NCI-H524 treated with DMSO at 0.1 percent for 48 hours (cell line): ENCODE measurements around the gene EEPD1.
A peak's percentile ranks its signal among the peaks of the same experiment; 100 is the strongest.

Source experiments
- DNase-seq: peaks from one replicate; lab custom pipeline; 2025; lab: John Stamatoyannopoulos, UW

Gene EEPD1

GRCh38 chr7:36280840-36281812 lies 128.1 kb downstream of the EEPD1 start:
- no peak for DNase-seq

DNA sequence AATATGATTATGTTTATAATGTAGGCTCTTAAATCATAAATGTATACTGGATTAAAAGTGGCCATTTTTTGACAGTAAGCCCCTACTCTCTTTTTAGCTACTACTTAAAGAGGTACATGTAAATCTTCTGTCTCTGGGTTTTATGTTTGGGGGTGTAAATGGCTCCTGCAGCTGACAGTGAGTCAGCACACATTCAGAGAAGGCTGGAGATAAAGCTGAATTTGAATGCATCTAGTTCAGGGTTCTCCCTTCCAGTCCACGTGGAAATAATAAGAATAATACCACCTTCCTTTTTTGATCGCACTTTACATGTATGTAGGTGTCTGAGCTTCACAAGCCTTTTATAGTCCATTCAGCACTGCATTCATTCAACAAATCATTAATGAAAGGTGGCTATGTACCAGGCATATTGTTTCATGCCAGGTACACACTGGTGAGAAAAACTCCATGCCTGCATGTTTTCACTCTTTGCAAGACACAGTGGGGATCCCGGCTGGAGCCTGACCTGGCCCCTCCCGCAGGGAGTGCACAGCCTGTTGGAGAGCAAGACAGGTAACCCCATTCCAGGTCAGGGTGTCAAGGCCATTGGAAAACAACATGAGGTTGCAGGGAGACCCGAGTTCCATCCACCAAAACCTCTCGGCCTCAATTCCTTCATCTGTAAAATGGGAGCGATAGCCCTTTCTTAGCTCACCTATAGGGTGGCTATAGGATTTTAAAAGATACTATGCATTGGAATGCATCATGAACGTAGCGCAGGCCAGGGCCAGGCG lies 129.1 kb downstream of the EEPD1 start:
- DNase-seq: no peak

DNA sequence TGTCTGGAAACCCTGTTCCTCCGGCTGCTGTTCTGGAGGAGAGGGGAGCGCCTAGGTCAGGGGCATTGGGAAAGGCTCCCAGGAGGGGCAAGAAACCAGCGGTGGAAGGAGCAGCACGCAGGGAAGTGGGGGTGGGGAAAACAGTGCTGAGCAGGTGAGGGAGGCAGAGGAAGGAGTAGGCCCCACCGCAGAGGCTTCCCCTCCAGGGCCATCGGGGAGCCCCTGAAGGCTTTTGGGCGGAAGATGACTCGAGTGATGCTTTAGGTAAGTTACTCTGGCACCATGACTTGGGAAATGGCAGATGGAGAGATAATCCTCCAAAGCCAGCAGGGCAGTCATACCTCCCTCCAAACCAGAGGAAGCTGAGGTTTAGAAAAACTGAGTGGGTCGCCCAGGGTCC lies 130.1 kb downstream of the EEPD1 start:
- no peak for DNase-seq

- DNase-seq: no peak
Measured at GRCh38 chr7:36283711-36284130, 130.7 kb downstream of the EEPD1 start.

- DNase-seq: no peak
Measured at GRCh38 chr7:36284456-36285090, 131.5 kb downstream of the EEPD1 start.

GRCh38 chr7:36285276-36285675 lies 132.2 kb downstream of the EEPD1 start:
- no peak for DNase-seq

- DNase-seq: no peak
Measured at GRCh38 chr7:36286226-36286625, 133.2 kb downstream of the EEPD1 start.

- no peak for DNase-seq
Measured at GRCh38 chr7:36286688-36287087, 133.6 kb downstream of the EEPD1 start.

- DNase-seq: peak; percentile 64
Measured at GRCh38 chr7:36287371-36288241, 134.6 kb downstream of the EEPD1 start.

DNA sequence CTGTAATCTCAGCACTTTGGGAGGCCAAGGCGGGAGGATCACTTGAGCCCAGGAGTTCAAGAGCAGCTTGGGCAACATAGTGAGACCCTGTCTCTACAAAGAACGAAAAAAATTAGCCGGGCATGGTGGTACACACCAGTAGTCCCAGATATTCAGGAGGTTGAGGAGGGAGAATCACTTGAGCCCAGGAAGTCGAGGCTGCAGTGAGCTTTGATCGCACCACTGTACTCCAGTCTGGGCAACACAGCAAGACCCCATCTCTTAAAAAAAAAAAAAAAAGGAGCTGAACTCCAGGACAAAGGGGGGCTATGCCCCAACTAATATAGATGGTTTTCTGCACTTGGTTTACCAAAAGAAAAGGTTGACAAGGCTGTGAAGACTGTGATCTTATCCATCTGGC lies 135.4 kb downstream of the EEPD1 start:
- DNase-seq: no peak

GRCh38 chr7:36289833-36290661 lies 137.0 kb downstream of the EEPD1 start:
- no peak for DNase-seq

GRCh38 chr7:36291387-36292316 lies 138.6 kb downstream of the EEPD1 start:
- DNase-seq: no peak

GRCh38 chr7:36295090-36295489 lies 142.0 kb downstream of the EEPD1 start:
- DNase-seq: no peak

DNA sequence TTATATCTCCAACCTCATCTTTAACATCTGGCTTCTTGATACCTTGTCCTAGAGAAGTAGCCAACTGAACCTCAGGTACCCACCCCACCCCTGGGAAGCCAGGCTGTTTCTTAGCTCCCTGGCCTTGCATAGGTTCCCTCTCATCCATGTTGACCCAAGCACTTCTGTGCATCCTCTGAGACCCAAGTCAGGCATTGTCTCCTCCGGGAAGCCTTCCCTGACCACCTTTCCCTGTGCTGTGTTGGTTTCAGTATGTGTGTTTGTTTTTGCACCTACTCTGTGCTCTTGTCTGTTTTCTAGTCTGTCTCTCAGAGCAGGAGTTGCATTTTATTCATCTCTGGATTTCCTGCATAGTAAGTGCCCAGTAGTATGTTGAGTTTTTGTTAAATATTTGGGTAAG lies 143.2 kb downstream of the EEPD1 start:
- DNase-seq: no peak

DNA sequence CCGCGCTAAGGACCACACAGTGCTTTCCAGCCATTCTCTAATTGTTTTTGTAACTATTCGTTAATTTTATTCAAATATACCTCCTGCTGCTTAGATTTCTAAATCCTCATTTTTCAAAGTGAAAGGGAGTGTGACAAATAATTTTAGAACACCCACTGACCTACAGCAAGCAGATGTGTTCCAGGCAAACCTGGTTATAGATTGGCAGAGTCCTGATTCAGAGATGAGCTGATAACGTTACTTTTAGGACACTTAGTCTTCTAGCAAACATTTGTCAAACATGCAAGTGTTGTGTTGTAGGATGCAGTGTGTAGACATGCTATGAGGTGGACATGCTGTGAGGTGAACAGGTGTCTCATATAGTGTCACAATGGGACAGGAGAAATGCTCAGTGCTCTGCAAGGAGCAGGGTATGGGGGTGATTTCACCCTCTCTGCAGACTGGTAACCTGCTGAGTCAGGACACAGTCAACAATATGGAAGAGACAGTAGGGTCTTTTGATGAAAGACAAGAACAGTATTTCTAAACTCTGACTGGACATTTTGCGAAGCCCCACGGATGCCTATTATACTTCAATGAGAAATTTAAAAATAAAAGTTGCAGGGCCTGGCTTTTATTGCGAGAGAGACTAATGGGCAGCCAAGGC lies 144.4 kb downstream of the EEPD1 start:
- DNase-seq: no peak

- no peak for DNase-seq
Measured at GRCh38 chr7:36298106-36298505, 145.1 kb downstream of the EEPD1 start.

GRCh38 chr7:36299223-36299774 lies 146.2 kb downstream of the EEPD1 start:
- no peak for DNase-seq

- no peak for DNase-seq
Measured at GRCh38 chr7:36299823-36300341, 146.8 kb downstream of the EEPD1 start.
